GM19043 (cell line): Measurements from ENCODE around the gene SLC38A9.
A peak's percentile ranks its signal among the peaks of the same experiment; 100 is the strongest.
"Not testable (repeated sequence)": the region's sequence is repeated elsewhere in the genome, so short reads cannot be mapped to it uniquely, and the experiment has no call there.

ENCODE experiments used
- ATAC-seq: cut with Tn5 transposase; IDR thresholded peaks from one replicate; pipeline ENCODE4 v1.9.1; 2021; ENCODE audit warnings: low read depth; ENCODE audit not compliant: unreplicated experiment

The SLC38A9 gene

GRCh38 chr5:55712023-55712859, at the start of gene SLC38A9:
SLC38A9 (minus strand) TSS chr5:55712324; CDS start chr5:55697958, 14,366 bp downstream.
- peak; percentile 100 for ATAC-seq

GRCh38 chr5:55761721-55762120, 49.6 kb upstream of the SLC38A9 start:
- ATAC-seq, result not testable (repeated sequence)

- ATAC-seq, result no peak
These were observed 46.6 kb upstream of the SLC38A9 start for GRCh38 chr5:55758714-55759113.

GRCh38 chr5:55758231-55758630, 46.1 kb upstream of the SLC38A9 start:
- ATAC-seq, result no peak

GRCh38 chr5:55750499-55750898, 38.4 kb upstream of the SLC38A9 start:
- ATAC-seq, result no peak

- ATAC-seq, result no peak
These were observed 37.9 kb upstream of the SLC38A9 start for GRCh38 chr5:55750063-55750462.

- no peak for ATAC-seq
These were observed 37.3 kb upstream of the SLC38A9 start for GRCh38 chr5:55749387-55749786.

GRCh38 chr5:55747778-55748318, 35.7 kb upstream of the SLC38A9 start:
- no peak for ATAC-seq

- no peak for ATAC-seq
These were observed 30.7 kb upstream of the SLC38A9 start for GRCh38 chr5:55742778-55743177.

- ATAC-seq, result no peak
These were observed 25.7 kb upstream of the SLC38A9 start, which contains the start of gene DDX4 for GRCh38 chr5:55737793-55738192. DDX4 (plus strand) TSS chr5:55738061; CDS start chr5:55738964, 903 bp downstream.

GRCh38 chr5:55734658-55735057, 22.5 kb upstream of the SLC38A9 start:
- ATAC-seq, result no peak

- no peak for ATAC-seq
These were observed 20.5 kb upstream of the SLC38A9 start for GRCh38 chr5:55732585-55732984.

GRCh38 chr5:55731848-55732247, 19.7 kb upstream of the SLC38A9 start:
- no peak for ATAC-seq

- no peak for ATAC-seq
These were observed 12.2 kb upstream of the SLC38A9 start for GRCh38 chr5:55724281-55724680.

GRCh38 chr5:55720188-55720703, 8.1 kb upstream of the SLC38A9 start:
- ATAC-seq, result no peak

GRCh38 chr5:55719026-55719425, 6.9 kb upstream of the SLC38A9 start:
- ATAC-seq, result not testable (repeated sequence)

GRCh38 chr5:55715519-55716078, 3.5 kb upstream of the SLC38A9 start:
- ATAC-seq, result no peak

- no peak for ATAC-seq
These were observed 2.6 kb upstream of the SLC38A9 start for GRCh38 chr5:55714749-55715148.

- ATAC-seq, result no peak
These were observed 2.2 kb upstream of the SLC38A9 start for GRCh38 chr5:55714339-55714738.

- ATAC-seq, result no peak
These were observed 1.7 kb upstream of the SLC38A9 start for GRCh38 chr5:55713871-55714270.

GRCh38 chr5:55711507-55712022, 559 bp downstream of the SLC38A9 start:
- no peak for ATAC-seq
